ENCODE data around the gene SLIT3. TPM values are rescaled to one million over a fixed set of nuclear protein-coding genes. Genes with fewer than 3 reads are reported as not detected.

The SLIT3 gene
- polyA plus RNA-seq, 1 of the 3 experiments (the other 2 are of a cell fraction), result 119 TPM

GRCh38 chr5:169116961-169117461 lies 183.9 kb downstream of the SLIT3 start:
- H3K9me3 ChIP-seq, result no peaks in the 10 kb centered on the region
- no peaks in the 10 kb centered on the region for H3F3A ChIP-seq (replicated peaks; ENCODE audit: insufficient read depth)
- H3K4me2 ChIP-seq, result no peak overlapping the region
- 94% methylated on average over 6 of the region's 6 CpGs for WGBS (ENCODE audit: low lambda C conversion rate)
- H3K9me2 ChIP-seq, result no peaks in the 10 kb centered on the region
- no peak overlapping the region for H3K4me3 ChIP-seq (ENCODE audit: low read depth in 2 of 2, low read length in 1 of 2)
- peak overlapping the region in 1 of 2 experiments; percentile 93; a peak in 2 of 4 replicates for H3K27ac ChIP-seq (ENCODE audit: low read depth in 2 of 2, low read length in 1 of 2)
- no peak overlapping the region for H3K9ac ChIP-seq
- no peaks in the 10 kb centered on the region for H3K79me2 ChIP-seq (ENCODE audit: insufficient read depth)
- ChIA-PET CTCF (interaction anchor here (1.0 to 1.9 kb wide), 4 partner anchors 60 to 125 kb away, joined by 3 to 5 read pairs (median 4); no protein-coding TSS in a partner anchor), POLR2A (interaction anchor here (0.6 kb wide), 1 partner anchor 1789 kb away, joined by 5 read pairs; no protein-coding TSS in a partner anchor)
- H3K27me3 ChIP-seq (ENCODE audit: insufficient read depth), result no peaks in the 10 kb centered on the region
- peaks cover 0 to 40% of the 10 kb centered on the region in 2 experiments; a peak in 2 of 4 replicates for H3K4me1 ChIP-seq (ENCODE audit: control insufficient read depth in 1 of 2, insufficient read depth in 2 of 2, low read depth in 1 of 2, low read length in 1 of 2)
- TF ChIP-seq SMC3 (IDR thresholded peaks at IDR 0.05; ENCODE audit: low read depth, low read length) (no peak), RAD21 (IDR thresholded peaks at IDR 0.05; ENCODE audit: low read length) (peak; percentile 43; the same call in 1 of the 2 replicates)
- H3K36me3 ChIP-seq (replicated peaks in 1 of 2; ENCODE audit: control insufficient read depth in 1 of 2, insufficient read depth in 2 of 2, low read length in 1 of 2), result peaks cover 14 to 38% of the 10 kb centered on the region in 2 experiments
- no peak overlapping the region for H2AFZ ChIP-seq (ENCODE audit: low read depth)
- H4K20me1 ChIP-seq (ENCODE audit: insufficient read depth), result no peaks in the 10 kb centered on the region
- DNase-seq, result no peak

GRCh38 chr5:169115461-169116124 lies 185.3 kb downstream of the SLIT3 start:
- CTCF ChIA-PET, result interaction anchor here (0.6 to 2.2 kb wide), 11 partner anchors 9 to 530 kb away, joined by 3 to 8 read pairs (median 4); no protein-coding TSS in a partner anchor
- Histone ChIP-seq H3K27me3 (ENCODE audit: insufficient read depth) (no peaks in the 10 kb centered on the region), H3K79me2 (ENCODE audit: insufficient read depth) (no peaks in the 10 kb centered on the region), H3K9me3 (no peaks in the 10 kb centered on the region), H3K9me2 (no peaks in the 10 kb centered on the region), H4K20me1 (ENCODE audit: insufficient read depth) (no peaks in the 10 kb centered on the region), H3K4me1 (ENCODE audit: control insufficient read depth in 1 of 2, insufficient read depth in 2 of 2, low read depth in 1 of 2, low read length in 1 of 2) (peaks cover 0 to 41% of the 10 kb centered on the region in 2 experiments; a peak in 2 of 4 replicates), H3K4me3 (ENCODE audit: low read depth in 2 of 2, low read length in 1 of 2) (no peak overlapping the region), H3K4me2 (no peak overlapping the region), H3K36me3 (replicated peaks in 1 of 2; ENCODE audit: control insufficient read depth in 1 of 2, insufficient read depth in 2 of 2, low read length in 1 of 2) (peaks cover 16 to 37% of the 10 kb centered on the region in 2 experiments), H2AFZ (ENCODE audit: low read depth) (no peak overlapping the region), H3F3A (replicated peaks; ENCODE audit: insufficient read depth) (no peaks in the 10 kb centered on the region), H3K9ac (no peak overlapping the region), H3K27ac (ENCODE audit: low read depth in 2 of 2, low read length in 1 of 2) (peak overlapping the region in 1 of 2 experiments; percentile 93; a peak in 2 of 4 replicates)
- POLR2A ChIA-PET, result interaction anchor here (0.8 to 3.5 kb wide), 5 partner anchors 16 to 271 kb away, joined by 3 to 18 read pairs (median 4); no protein-coding TSS in a partner anchor
- peak; percentile 60 for DNase-seq
- 76% methylated on average over 6 of the region's 6 CpGs for WGBS (ENCODE audit: low lambda C conversion rate)
- peak; percentile 73 for TF ChIP-seq GATA2 (CRISPR knock-in tag; IDR thresholded peaks at IDR 0.05)
- TF ChIP-seq RAD21 (IDR thresholded peaks at IDR 0.05; ENCODE audit: low read length), result peak; percentile 29
- TF ChIP-seq RCOR1 (IDR thresholded peaks at IDR 0.05; ENCODE audit: low read length), result peak; percentile 67; the same call in 1 of the 2 replicates
- peak; percentile 88 for TF ChIP-seq FOXJ3 (CRISPR knock-in tag; IDR thresholded peaks at IDR 0.05)
- no peak for TF ChIP-seq MEF2A (IDR thresholded peaks at IDR 0.05; ENCODE audit: borderline replicate concordance, low read depth)
- TF ChIP-seq MXI1 (IDR thresholded peaks at IDR 0.05; ENCODE audit: low read depth, low read length), result 0 out of 2 replicates have a peak, but pooled peaks have one; percentile 8
- TF ChIP-seq NRF1 (IDR thresholded peaks at IDR 0.05; ENCODE audit: low read depth, low read length), result no peak
- no peak for TF ChIP-seq IRF3 (IDR thresholded peaks at IDR 0.05; ENCODE audit: low read depth, low read length)
- 0 out of 2 replicates have a peak, but pooled peaks have one; percentile 32 for TF ChIP-seq RFX5 (IDR thresholded peaks at IDR 0.05; ENCODE audit: low read length)
- TF ChIP-seq GABPA (IDR thresholded peaks at IDR 0.05; ENCODE audit: low read depth), result no peak
- TF ChIP-seq TCF12 (IDR thresholded peaks at IDR 0.05), result no peak
- TF ChIP-seq SIN3A (IDR thresholded peaks at IDR 0.05; ENCODE audit: borderline replicate concordance, low read depth, low read length), result no peak
- TF ChIP-seq USF2 (IDR thresholded peaks at IDR 0.05; ENCODE audit: borderline replicate concordance, low read depth, low read length), result no peak
- peak; percentile 66 for TF ChIP-seq CHD2 (IDR thresholded peaks at IDR 0.05; ENCODE audit: low read length, partially characterized antibody)
- TF ChIP-seq PBX3 (IDR thresholded peaks at IDR 0.05), result no peak
- TF ChIP-seq TEAD4 (IDR thresholded peaks at IDR 0.05; ENCODE audit: borderline replicate concordance, insufficient read depth), result no peak
- no peak for TF ChIP-seq FOXM1 (IDR thresholded peaks at IDR 0.05; ENCODE audit: low read depth)
- TF ChIP-seq EP300 (IDR thresholded peaks at IDR 0.05; ENCODE audit: borderline replicate concordance in 1 of 2, low read depth in 1 of 2, low read length in 1 of 2), result peak in 1 of 2 experiments; percentile 91; a peak in 2 of 4 replicates

Data from SK-N-SH (cell line).